Neural progenitor cell (in vitro differentiated cells): ENCODE measurements around the gene GNAT1. TPM values are rescaled to one million over a fixed set of nuclear protein-coding genes. Genes with fewer than 3 reads are reported as not detected.
A peak's percentile ranks its signal among the peaks of the same experiment; 100 is the strongest.

Experiments used
- DNase-seq: peaks from one replicate; pipeline ENCODE4 v3.0.0-alpha.2; 2016; ENCODE audit warnings: low spot score
- H2AFZ ChIP-seq: fragments of 200-600 bp; sonication (generic); replicated peaks from 2 replicates; pipeline ENCODE4 v1.6.1; 2016; ENCODE audit warnings: antibody characterized with exemption
- H3F3A ChIP-seq: fragments of 200-600 bp; sonication (generic); 2 replicates; pipeline ENCODE4 v1.6.1; 2016; ENCODE audit warnings: antibody characterized with exemption, low read depth
- H3K27ac ChIP-seq: fragments of 200-600 bp; sonication (generic); 2 replicates; pipeline ENCODE4 v1.5.1; 2016; ENCODE audit warnings: mild to moderate bottlenecking
- H3K27me3 ChIP-seq: fragments of 200-600 bp; sonication (generic); 2 replicates; pipeline ENCODE4 v1.6.1; 2016; ENCODE audit warnings: mild to moderate bottlenecking, moderate library complexity
- H3K36me3 ChIP-seq: fragments of 200-600 bp; sonication (generic); 2 replicates; pipeline ENCODE4 v1.5.1; 2016
- H3K4me1 ChIP-seq: fragments of 200-600 bp; sonication (generic); 2 replicates; pipeline ENCODE4 v1.6.1; 2016; ENCODE audit warnings: mixed run types
- H3K4me2 ChIP-seq: fragments of 200-600 bp; sonication (generic); 2 replicates; pipeline ENCODE4 v1.6.1; 2016
- H3K4me3 ChIP-seq: fragments of 200-600 bp; sonication (generic); 2 replicates; pipeline ENCODE4 v1.5.1; 2016
- H3K79me2 ChIP-seq: fragments of 200-600 bp; sonication (generic); 2 replicates; pipeline ENCODE4 v1.6.1; 2016; ENCODE audit warnings: low read depth
- H3K9ac ChIP-seq: fragments of 200-600 bp; sonication (generic); 2 replicates; pipeline ENCODE4 v1.6.1; 2016
- H3K9me3 ChIP-seq: fragments of 200-600 bp; sonication (generic); 2 replicates; pipeline ENCODE4 v1.5.1; 2016; ENCODE audit warnings: low read depth
- H4K20me1 ChIP-seq: fragments of 200-600 bp; sonication (generic); 2 replicates; pipeline ENCODE4 v1.6.1; 2016; ENCODE audit warnings: low read depth
- H3K27ac Mint-ChIP-seq: 3 replicates; pipeline ENCODE4 v1.8.0; 2021; ENCODE audit warnings: mixed read lengths
- H3K27me3 Mint-ChIP-seq: 2 replicates; pipeline ENCODE4 v1.8.0; 2022; ENCODE audit warnings: low read depth, mild to moderate bottlenecking, inconsistent platforms, moderate library complexity, mixed read lengths; ENCODE audit not compliant: insufficient read depth
- H3K36me3 Mint-ChIP-seq: 3 replicates; pipeline ENCODE4 v1.8.0; 2021; ENCODE audit warnings: mixed read lengths
- H3K4me1 Mint-ChIP-seq: 3 replicates; pipeline ENCODE4 v1.8.0; 2021; ENCODE audit warnings: mixed read lengths
- H3K4me3 Mint-ChIP-seq: 3 replicates; pipeline ENCODE4 v1.8.0; 2021; ENCODE audit warnings: mild to moderate bottlenecking, moderate library complexity, mixed read lengths
- H3K9me3 Mint-ChIP-seq: 3 replicates; pipeline ENCODE4 v1.8.0; 2020; ENCODE audit warnings: mixed read lengths
- CTCF ChIP-seq: fragments of 200-600 bp; sonication (generic); IDR thresholded peaks from 2 replicates; pipeline ENCODE4 v1.5.1; 2017; ENCODE audit warnings: antibody characterized with exemption, mild to moderate bottlenecking
- EZH2 ChIP-seq: fragments of 200-600 bp; sonication (generic); IDR thresholded peaks from 2 replicates; pipeline ENCODE4 v1.6.1; 2017; ENCODE audit warnings: antibody characterized with exemption, mild to moderate bottlenecking, moderate library complexity
- EZH2phosphoT487 ChIP-seq: fragments of 200-600 bp; sonication (generic); IDR thresholded peaks from 2 replicates; pipeline ENCODE4 v1.6.1; 2017; ENCODE audit warnings: antibody characterized with exemption
- total RNA-seq: library from RNA; depleted of rRNA; stranded (reverse); fragments of >200 nt; gene quantifications from 2 replicates; pipeline ENCODE4 v1.2.3, GENCODE V29; 2015; ENCODE audit warnings: low replicate concordance

GNAT1 gene
- total RNA-seq, 1 donor from 2014 or later, result not detected

- TF ChIP-seq EZH2 (no peak), CTCF (no peak), EZH2phosphoT487 (no peak)
- no peak overlapping the region for H3K4me3 ChIP-seq
- no peaks in the 10 kb centered on the region for H3K79me2 ChIP-seq
- Mint-ChIP-seq H3K4me1 (peaks cover 20% of the 10 kb centered on the region), H3K27ac (peak overlapping the region; percentile 81), H3K36me3 (no peaks in the 10 kb centered on the region), H3K9me3 (no peaks in the 10 kb centered on the region), H3K27me3 (peaks cover 30% of the 10 kb centered on the region), H3K4me3 (peak overlapping the region; percentile 71)
- H2AFZ ChIP-seq, result no peak overlapping the region
- no peaks in the 10 kb centered on the region for H3K36me3 ChIP-seq
- H3K4me1 ChIP-seq, result peaks cover 12% of the 10 kb centered on the region
- no peak overlapping the region for H3K9ac ChIP-seq
- peaks cover 10% of the 10 kb centered on the region for H3F3A ChIP-seq
- H3K9me3 ChIP-seq, result no peaks in the 10 kb centered on the region
- H3K27me3 ChIP-seq, result peaks cover 40% of the 10 kb centered on the region
- H3K4me2 ChIP-seq, result no peak overlapping the region
- no peak for DNase-seq
- no peak overlapping the region for H3K27ac ChIP-seq
- H4K20me1 ChIP-seq, result no peaks in the 10 kb centered on the region
These were observed 11.1 kb downstream of the GNAT1 start for GRCh38 chr3:50202353-50203112.

- TF ChIP-seq EZH2, result no peak
- no peak for TF ChIP-seq CTCF
- no peak for TF ChIP-seq EZH2phosphoT487
- Mint-ChIP-seq H3K4me1 (peaks cover 20% of the 10 kb centered on the region), H3K36me3 (no peaks in the 10 kb centered on the region), H3K27me3 (peaks cover 33% of the 10 kb centered on the region), H3K27ac (peak overlapping the region; percentile 81), H3K4me3 (peak overlapping the region; percentile 71), H3K9me3 (no peaks in the 10 kb centered on the region)
- Histone ChIP-seq H3K9ac (no peak overlapping the region), H3K9me3 (no peaks in the 10 kb centered on the region), H3F3A (peaks cover 10% of the 10 kb centered on the region), H3K4me3 (no peak overlapping the region), H2AFZ (no peak overlapping the region), H3K27ac (no peak overlapping the region), H3K27me3 (peaks cover 41% of the 10 kb centered on the region), H3K36me3 (no peaks in the 10 kb centered on the region), H4K20me1 (no peaks in the 10 kb centered on the region), H3K4me1 (peaks cover 12% of the 10 kb centered on the region), H3K79me2 (no peaks in the 10 kb centered on the region), H3K4me2 (no peak overlapping the region)
- no peak for DNase-seq
These were observed 11.9 kb downstream of the GNAT1 start for GRCh38 chr3:50203113-50203808.

- H3K27ac ChIP-seq, result no peak overlapping the region
- Mint-ChIP-seq H3K9me3 (no peaks in the 10 kb centered on the region), H3K4me3 (peak overlapping the region; percentile 65), H3K27me3 (peaks cover 30% of the 10 kb centered on the region), H3K27ac (peak overlapping the region; percentile 11), H3K4me1 (peaks cover 25% of the 10 kb centered on the region), H3K36me3 (no peaks in the 10 kb centered on the region)
- peaks cover 12% of the 10 kb centered on the region for H3K4me1 ChIP-seq
- no peaks in the 10 kb centered on the region for H3K9me3 ChIP-seq
- no peak overlapping the region for H2AFZ ChIP-seq
- peaks cover 10% of the 10 kb centered on the region for H3F3A ChIP-seq
- DNase-seq, result no peak
- H3K36me3 ChIP-seq, result no peaks in the 10 kb centered on the region
- H3K79me2 ChIP-seq, result no peaks in the 10 kb centered on the region
- peaks cover 41% of the 10 kb centered on the region for H3K27me3 ChIP-seq
- H4K20me1 ChIP-seq, result no peaks in the 10 kb centered on the region
- no peak overlapping the region for H3K9ac ChIP-seq
- TF ChIP-seq CTCF (no peak), EZH2phosphoT487 (no peak), EZH2 (no peak)
- H3K4me2 ChIP-seq, result peak overlapping the region; percentile 96
- no peak overlapping the region for H3K4me3 ChIP-seq
These were observed 12.7 kb downstream of the GNAT1 start for GRCh38 chr3:50203809-50204803.
